Effector CD4-positive, alpha-beta T cell (primary cell): ENCODE measurements around the gene ATP6V1E1.

Experiments
- DNase-seq: peaks from one replicate; pipeline ENCODE4 v3.0.0-alpha.2; 2020

ATP6V1E1 gene

DNA sequence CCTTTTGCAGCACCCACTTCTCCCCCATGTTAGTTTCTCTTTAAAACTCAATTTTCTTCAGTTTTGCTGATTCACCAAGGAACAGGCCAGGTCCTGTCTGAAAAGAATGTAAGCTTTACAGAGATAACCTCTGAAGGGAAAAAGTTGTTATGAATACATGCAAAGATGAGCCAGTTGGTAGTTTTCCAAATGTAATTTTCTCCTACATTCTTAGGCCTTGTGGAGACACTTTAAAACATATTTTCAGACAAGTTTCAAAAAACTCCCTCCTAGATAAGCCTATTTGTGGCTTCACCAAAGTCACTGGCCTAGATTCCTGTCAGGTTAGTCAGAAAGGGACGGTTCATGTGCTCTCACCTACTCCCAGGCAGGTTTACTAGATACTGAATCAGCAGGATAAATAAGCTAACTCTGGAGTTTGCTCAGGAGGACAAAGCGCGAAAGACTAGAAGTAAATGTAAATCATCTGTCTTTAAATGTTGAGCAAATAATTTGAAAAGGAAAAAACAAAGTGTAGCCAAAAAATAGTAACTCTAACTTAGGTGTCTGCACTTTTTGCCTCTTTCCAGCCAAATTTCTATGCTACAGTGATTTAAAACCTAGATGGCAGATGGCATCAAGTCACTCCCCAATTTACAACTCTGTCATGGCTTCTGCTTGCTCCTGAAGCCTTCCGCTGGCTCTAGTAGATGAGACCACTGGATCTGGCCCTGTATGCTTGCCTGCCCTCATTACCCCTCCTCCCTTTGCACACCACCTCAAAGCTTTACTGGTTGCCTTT lies 4.9 kb upstream of the ATP6V1E1 start:
- DNase-seq: no peak

DNA sequence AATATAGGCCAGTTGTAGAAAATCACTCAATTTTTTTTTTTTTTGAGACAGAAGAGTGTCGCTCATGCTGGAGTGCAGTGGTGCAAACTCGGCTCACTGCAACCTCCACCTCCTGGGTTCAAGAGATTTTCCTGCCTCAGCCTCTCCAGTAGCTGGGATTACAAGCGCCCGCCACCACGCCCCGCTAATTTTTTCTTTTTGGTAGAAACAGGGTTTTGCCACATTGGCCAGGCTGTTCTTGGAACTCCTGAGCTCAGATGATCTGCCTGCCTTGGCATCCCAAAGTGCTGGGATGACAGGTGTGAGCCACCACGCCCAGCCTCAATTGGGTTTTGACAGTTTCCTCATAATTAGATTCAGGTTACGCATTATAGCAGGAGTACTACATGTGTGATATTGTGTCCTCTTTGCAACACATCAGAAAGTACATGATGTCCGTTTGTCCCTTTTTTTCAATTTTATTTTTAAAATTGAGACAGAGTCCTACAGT lies 2.6 kb upstream of the ATP6V1E1 start:
- no peak for DNase-seq

DNA sequence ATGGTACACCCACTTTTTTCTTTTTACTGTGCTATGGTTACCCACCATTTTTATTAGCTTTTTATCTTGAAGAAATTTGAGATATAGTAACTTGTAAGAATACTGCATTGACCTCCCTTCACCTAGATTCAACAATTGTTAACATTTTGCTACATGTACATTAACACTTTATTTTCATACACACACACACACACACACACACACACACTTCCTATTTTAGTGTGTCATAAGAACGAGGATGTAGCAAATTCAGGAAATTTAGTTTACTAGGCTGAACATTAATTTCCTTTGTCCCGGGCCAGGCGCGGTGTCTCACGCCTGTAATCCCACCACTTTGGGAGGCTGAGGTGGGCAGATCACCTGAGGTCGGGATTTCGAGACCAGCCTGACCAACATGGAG lies 1.1 kb upstream of the ATP6V1E1 start:
- DNase-seq: no peak

DNA sequence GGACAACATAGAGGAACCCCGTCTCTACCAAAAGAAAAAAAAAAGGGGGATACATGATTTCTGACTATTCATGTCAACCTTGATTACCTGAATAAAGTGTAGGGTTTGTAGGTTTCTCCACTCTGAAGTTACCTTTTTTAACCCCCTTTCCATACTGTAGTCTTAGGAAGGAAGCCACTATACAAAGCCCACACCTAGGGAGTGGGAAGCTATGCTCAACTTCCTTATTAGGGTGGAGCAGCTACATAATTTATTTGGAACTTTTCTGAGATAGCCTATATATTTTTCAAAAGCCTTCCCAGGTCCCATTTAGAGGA lies 582 bp upstream of the ATP6V1E1 start:
- DNase-seq: no peak

DNA sequence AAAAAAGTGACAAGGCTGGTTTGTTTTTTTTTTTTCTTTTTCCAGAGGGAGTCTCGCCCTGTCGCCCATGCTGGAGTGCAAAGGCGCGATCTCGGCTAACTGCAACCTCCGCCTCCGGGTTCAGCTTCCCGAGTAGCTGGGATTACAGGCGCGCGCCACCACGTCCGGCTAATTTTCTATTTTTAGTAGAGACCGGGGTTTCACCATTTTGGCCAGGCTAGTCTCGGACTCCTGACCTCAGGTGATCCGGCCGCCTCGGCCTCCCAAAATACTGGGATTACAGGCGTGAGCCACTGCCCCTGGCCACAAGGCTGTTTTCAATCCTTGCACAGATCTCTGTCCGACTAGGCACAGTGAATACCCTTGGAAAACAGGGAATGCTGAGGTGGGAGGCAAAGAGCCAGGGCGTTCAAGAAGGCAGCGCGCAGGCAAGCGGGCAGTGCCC lies 566 bp downstream of the ATP6V1E1 start:
- no peak for DNase-seq

DNA sequence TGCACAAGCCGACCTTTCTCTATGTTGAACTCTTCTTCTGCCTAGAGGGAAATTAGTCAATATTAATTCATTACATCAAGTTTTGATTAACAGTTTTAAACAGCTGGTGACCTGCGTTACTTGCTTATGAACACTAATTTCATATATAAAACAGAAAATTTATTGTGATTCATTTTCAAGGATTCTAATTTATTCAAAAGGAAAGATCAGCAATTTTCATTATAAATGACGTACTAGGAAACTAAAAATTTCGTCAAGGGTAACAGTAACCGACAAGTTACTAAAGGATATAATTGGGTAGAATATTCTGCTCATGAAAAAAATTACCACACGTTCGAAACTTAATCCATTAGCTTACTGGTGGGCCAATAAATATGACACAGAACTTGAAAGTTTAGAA lies 15.3 kb downstream of the ATP6V1E1 start:
- no peak for DNase-seq

DNA sequence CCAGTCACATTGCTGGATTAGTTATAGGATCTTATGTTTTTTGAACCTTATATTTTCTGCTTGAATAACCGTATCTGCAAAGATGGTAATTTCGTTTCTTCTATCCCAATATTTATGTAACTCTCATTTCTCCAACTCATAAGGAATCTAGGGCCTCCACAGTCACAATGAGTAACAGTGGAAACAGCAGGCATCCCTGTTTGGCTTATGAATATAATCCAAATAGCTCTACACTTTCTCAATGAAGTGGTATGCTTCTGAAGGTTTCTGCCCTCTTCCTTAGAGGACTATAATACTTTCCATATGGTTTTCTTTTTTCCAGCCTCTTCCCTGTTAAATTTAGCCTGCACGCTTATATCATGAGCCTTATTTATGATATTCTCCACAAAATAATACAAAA lies 16.5 kb downstream of the ATP6V1E1 start:
- no peak for DNase-seq

DNA sequence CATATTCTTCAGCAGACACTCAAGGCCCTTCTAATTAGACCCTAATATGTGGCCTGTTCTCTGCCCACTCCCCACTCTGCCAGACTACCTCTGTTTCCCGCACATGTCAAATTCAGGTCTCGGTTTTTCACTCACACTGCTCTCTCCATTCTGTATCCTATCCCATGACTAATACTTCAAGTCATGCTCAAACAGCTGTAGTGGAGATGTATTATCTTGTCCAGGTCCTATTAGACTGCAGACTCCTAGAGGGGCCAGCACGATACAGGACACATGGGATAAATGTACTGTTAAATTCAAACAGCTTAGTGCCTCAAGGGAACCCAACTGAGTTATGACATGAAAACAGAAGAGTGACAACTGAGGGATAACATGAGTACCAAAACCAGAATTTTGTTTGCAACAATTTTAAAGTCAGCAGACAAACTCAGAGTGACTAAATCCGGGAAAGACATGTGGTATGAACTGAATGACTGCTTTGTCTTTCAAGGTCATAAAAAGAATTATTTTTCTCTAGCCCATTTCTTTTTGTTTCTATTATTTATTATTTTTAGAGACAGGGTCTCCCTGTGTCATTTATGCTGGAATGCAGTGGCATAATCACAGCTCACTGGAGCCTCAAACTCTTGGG lies 20.5 kb downstream of the ATP6V1E1 start:
- no peak for DNase-seq

DNA sequence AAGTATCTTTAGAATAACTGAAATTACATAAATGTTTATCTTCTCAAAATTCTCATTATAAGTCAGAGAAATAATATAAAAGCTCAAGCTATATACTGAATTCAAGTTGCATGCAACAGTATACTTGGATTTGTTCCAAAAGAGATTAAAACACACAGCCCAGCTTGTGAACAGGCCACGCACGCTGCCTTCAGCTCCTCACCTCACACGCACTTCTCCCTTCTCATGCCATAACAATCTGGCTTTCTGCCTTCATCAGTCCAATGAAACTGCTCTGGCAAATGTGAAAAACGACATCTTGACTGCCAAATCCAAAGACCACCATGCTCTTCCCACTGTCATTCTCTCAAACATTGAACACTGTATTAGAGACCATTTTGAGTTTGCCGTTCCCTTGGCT lies 22.1 kb downstream of the ATP6V1E1 start:
- no peak for DNase-seq

DNA sequence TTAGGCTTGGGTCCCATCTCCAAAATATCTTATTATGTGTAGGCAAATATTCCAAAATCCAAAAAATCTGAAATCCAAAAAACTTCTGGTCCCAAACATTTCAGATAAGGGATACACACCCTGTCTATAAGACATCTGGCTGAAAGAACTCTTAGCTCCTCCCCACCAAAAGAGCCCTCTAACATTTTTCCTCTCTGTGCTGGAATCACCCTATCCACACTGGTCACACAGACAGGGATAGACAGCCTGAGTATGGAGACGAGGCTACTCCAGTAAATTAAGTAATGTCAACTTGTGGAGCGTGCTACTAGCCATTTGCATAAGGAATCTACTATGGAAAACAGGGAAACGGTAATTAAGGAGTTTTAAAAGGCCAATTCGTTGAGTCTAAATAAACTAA lies 24.9 kb downstream of the ATP6V1E1 start:
- no peak for DNase-seq

DNA sequence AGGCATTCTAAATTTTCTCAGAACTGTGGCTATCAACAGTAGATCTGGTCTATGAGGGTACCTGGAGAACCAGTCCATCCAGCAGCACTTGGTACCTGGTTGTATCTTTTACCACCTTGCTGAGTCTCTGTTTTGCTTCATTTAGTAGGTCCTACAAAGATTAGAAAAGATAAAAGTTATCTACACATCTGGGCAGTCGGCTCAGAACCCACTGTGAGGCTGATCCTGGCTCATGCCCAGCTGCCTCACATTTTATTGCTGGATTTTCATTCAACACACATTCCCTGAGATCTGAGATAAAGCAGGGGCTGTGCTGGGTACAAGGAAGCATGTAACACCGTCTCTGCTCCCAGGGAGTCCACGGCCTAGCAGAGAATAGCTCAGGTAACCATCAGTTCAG lies 27.5 kb downstream of the ATP6V1E1 start:
- no peak for DNase-seq

DNA sequence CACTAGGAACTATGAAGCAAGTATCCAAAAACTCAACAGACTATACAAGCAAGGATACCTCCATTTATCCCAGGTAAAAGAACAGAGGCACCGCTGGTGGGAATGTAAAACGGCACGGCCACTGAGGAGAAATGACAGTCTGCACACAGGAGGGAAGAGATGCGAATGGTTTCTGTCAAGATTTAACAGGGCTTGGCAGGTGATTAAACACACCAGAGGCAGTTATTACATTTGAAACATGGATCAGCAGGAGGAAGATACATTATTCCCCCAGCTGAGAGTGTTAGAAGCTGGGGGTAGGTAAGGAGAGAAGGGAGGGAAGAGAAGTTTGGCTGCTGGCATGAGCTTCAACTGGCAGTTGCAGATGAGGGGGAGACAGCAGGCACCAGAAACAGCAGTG lies 30.2 kb downstream of the ATP6V1E1 start:
- no peak for DNase-seq

DNA sequence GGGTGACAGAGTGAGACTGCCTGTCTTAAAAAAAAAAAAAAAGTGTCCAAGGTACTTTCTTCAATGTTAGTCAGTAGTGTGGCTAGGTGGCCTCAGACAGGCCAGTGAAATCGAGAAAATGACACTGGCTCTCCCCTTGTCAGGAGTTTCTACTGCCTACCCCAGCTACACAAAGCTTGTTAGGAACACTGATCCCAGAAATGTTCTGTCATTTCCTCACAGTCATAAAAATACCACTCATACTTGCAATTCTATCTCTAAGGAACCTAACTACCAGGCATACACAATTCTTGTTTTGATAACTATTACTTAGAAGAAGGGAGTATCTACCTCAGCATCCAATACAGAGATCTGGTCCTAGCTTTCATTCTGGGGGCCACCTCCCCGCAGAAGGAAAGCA lies 31.3 kb downstream of the ATP6V1E1 start:
- no peak for DNase-seq

DNA sequence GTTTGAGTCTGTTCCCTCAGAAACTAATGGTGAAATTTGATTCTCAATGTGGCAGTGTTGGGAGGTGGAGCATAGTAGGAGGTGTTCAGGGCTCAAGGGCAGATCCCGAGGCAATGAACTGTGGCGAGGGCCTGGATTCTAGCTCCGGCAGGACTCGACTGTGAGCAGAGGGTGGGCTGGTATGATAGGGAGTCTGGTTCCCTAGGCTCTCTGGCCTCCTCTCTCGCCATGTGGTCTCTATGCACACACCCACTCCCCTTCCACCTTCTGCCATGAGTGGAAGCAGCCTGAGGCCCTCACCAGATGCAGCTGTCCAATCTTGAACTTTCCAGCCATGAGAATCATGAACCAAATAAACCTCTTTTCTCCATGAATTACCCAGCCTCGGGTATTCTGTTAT lies 32.3 kb downstream of the ATP6V1E1 start:
- DNase-seq: no peak

DNA sequence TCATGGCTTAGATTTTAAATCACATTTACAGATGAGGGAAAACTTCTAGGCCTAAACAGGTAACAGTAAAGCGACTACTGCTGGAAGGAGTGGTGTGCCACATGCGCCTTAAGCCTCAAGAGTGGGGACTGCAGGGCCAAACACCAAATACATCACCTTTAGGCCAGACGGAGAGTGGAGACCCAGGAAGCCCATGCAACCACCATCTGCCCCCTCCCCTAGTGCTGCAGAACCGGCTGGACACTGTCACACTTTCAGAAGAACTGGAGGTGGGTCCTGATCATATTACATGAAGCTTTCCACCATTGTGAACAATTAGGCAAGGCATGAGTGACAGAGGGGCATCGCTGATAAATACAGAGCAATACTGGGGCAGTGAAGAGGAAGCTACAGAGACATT lies 36.3 kb downstream of the ATP6V1E1 start:
- DNase-seq: no peak

DNA sequence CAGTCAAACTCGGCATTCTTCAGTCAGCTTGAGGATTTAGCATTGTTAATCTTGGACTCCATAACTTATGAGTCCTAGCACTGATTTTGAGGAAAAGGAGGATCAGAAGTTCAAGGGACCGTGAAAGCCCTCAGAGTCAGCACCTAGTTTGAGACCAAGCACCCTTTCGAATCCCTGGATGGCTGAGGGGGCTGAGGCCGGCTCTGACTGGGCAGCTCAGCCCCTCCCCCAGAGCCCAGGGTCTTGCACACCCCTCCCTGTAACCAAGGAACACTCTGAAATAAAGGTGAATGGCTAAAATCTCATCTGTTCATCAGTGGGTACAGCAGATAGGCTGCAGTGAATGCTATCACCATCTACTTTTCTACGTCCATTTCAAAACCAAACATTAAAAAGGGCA lies 38.0 kb downstream of the ATP6V1E1 start:
- DNase-seq: no peak

DNA sequence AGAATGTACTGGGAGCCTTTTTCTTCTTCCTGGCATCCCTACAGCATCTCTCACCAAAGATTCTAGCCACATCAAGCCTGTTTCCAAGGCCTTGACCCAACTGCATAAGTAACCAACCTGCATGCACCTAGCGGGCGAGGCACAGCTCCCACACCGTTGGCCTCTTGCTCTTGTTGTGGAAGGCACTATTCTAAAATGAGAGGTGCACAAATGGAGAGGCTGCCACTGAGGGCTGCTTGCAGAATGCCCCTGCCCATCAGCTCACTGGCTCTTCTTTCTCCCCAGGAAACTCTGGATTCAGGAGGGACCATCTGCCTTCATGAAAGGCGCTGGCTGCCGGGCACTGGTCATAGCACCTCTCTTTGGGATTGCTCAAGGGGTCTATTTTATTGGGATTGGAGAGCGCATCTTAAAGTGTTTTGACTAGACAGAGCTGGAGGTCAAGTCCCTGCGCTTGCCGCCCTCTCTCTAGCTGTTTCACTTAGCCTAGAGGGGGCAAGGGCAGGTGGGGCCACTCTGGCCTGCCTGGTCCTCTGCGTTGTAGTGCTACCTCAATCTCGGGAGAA lies 38.7 kb downstream of the ATP6V1E1 start:
- no peak for DNase-seq

DNA sequence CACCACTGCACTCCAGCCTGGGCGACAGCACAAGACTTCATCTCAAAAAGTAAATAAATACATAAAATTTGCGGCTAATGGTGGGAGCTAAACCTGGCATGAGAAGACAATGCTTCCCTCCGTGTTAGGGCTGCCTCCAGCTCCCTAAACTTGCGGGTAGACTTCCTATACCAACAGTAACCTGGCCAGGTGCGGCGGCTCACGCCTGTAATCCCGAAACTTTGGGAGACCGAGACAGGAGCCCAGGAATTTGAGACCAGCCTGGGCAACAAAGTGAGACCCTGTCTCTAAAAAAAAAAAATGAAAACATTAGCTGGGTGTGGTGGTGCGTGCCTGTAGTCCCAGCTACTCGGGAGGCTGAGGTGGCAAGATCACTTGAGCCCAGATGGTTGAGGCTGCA lies 39.9 kb downstream of the ATP6V1E1 start:
- DNase-seq: no peak

DNA sequence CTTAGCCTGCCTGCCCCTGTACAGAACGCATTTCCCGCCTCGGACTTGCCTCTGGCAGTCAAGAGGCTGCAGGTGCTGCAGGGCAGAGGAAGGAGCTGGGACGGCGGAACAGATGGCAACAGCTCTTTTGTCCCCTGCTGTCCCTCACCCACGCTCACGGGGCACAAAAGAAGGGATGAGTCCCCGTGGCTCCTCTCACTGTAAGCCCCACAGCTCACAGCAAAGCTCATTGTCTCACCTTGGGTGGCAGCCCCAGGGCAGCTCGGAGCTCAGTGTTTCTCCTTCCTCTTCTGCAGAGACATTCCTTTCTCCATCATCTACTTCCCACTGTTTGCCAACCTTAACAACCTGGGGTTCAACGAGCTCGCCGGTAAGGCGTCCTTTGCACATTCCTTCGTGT lies 40.9 kb downstream of the ATP6V1E1 start:
- DNase-seq: no peak

DNA sequence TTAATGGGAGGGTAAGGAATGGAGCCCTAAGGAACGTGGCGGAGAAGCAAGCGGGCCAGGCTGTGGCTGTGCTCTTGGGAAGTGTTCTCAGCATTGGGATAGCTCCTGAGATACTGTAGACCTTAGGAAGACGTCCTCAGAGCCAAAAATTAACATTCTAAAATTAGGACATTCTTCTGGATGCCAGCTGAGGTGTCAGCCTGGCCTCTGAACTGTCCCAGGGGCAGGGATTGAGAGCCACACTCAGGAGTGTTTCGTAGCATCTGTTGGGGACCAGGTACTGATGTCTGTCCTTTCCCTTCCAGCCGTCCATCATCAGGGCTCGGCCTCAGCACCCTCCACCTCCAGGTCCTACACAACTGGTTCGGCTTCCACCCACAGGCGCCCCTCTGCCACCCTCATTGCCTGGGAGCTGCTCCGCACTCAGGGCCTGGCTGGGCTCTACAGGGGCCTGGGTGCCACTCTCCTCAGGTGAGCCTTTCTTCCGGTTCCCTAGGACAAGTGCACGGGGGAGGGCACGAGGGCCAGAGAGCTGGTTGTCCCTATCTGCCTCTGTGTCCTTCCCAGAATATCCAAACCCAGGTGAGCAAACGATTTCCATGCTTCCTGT lies 41.6 kb downstream of the ATP6V1E1 start:
- DNase-seq: no peak

DNA sequence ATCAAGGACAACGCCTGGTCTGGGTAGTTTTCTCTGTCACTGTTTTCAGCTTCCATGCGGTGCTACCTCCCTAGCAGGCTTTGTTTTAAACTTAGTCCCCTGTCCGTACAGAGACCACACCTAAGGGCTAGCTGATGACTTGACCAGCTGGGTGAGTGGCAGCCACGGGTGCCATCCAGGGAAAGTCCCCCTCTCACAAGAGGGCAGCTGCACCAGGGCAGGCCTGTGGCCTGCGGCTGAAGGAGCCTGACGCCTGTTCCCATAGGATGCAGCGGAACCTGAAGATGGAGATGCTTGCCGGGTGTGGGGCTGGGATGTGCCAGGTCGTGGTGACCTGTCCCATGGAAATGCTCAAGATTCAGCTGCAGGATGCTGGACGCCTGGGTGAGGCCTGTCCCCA lies 45.4 kb downstream of the ATP6V1E1 start:
- DNase-seq: no peak

DNA sequence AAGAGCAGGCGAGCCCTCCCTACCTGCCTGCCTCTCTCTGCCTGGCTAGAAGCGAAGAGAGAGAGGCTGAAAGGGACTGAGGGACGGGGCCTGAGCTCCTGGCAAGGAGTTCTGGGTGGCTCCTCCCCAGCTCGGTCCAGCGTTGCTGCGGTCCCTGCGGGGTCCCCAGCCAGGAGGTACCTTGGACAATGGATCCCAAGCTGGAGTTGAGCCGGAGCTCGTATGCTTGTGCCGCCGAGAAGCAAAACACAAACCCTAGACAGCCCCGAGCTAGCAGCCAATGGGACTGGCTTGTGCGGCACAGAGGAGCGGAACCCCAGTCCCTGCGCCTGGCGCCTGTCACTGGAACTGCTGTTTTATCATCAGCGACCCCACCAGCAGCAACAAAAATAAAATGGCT lies 46.9 kb downstream of the ATP6V1E1 start:
- no peak for DNase-seq

DNA sequence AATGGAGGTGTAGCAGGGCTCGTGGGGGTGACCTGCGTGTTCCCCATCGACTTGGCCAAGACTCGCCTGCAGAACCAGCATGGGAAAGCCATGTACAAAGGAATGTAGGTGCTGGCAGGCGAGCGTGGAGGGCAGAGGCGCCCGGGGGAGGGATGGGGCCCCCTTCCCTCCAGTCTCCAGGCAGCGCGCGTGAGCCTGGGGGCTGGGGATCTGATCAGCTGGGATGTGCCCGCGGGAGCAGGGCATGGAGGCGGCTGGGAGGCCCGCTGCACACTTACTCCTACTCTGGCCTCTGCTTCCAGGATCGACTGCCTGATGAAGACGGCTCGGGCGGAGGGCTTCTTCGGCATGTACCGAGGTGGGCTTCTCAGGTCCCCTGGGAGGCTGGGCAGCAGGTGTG lies 47.5 kb downstream of the ATP6V1E1 start:
- no peak for DNase-seq

DNA sequence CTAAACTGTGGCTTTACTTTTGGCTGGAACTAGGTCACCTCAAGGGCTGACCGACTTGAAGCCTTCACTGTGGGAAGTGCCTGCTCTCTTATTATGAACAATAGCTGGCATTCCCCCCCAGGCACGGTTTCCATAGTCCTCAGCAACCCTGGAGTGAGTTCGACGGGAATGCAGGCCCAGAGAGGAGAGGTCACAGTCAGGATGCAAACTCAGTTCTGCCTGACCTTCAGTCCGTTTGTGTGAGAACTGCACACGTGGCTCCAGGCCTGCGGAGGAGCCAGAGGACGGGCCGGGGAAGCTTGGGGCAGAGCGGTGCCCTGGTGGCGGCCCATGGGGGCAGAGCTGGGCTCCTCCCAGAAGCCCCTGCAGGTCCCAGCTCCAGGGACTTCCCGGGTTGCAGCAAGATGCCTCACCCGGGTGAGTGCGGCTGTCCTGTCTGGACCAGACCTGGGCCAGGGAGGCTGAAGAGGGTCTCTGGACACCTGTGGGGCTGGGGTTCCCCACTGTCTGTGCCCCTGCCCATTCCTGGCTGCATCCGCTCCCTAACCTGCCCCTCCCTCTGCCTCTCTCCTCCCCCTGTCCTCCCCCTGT lies 48.0 kb downstream of the ATP6V1E1 start:
- DNase-seq: no peak
